Activated T-cell treated with anti-CD3 and anti-CD28 coated beads for 24 hours (primary cell): ENCODE measurements around the gene PCYOX1L.
"Not testable (repeated sequence)": the region's sequence is repeated elsewhere in the genome, so short reads cannot be mapped to it uniquely, and the experiment has no call there.

Experiments used
- DNase-seq: peaks from one replicate; pipeline ENCODE4 v3.0.0-alpha.2; 2020; ENCODE audit warnings: low read depth

The PCYOX1L gene

GRCh38 chr5:149387081-149387631 lies 29.3 kb downstream of the PCYOX1L start:
- DNase-seq, result no peak

GRCh38 chr5:149387982-149388381 lies 30.1 kb downstream of the PCYOX1L start:
- no peak for DNase-seq

GRCh38 chr5:149388498-149389190 lies 30.8 kb downstream of the PCYOX1L start:
- no peak for DNase-seq

- no peak for DNase-seq
These were observed 32.0 kb downstream of the PCYOX1L start for GRCh38 chr5:149389552-149390495.

GRCh38 chr5:149391076-149391475 lies 33.2 kb downstream of the PCYOX1L start:
- DNase-seq, result not testable (repeated sequence)

- DNase-seq, result no peak
These were observed 33.7 kb downstream of the PCYOX1L start for GRCh38 chr5:149391524-149391923.

GRCh38 chr5:149392718-149393117 lies 34.9 kb downstream of the PCYOX1L start:
- DNase-seq, result no peak

- not testable (repeated sequence) for DNase-seq
These were observed 37.1 kb downstream of the PCYOX1L start for GRCh38 chr5:149394996-149395395.

GRCh38 chr5:149397530-149397929 lies 39.7 kb downstream of the PCYOX1L start:
- no peak for DNase-seq

- not testable (repeated sequence) for DNase-seq
These were observed 41.0 kb downstream of the PCYOX1L start for GRCh38 chr5:149398747-149399266.

- no peak for DNase-seq
These were observed 41.9 kb downstream of the PCYOX1L start for GRCh38 chr5:149399775-149400174.

GRCh38 chr5:149400304-149400703 lies 42.5 kb downstream of the PCYOX1L start:
- no peak for DNase-seq

GRCh38 chr5:149401051-149401450 lies 43.2 kb downstream of the PCYOX1L start:
- no peak for DNase-seq

GRCh38 chr5:149402291-149402690 lies 44.4 kb downstream of the PCYOX1L start:
- DNase-seq, result no peak

- no peak for DNase-seq
These were observed 46.3 kb downstream of the PCYOX1L start for GRCh38 chr5:149403923-149404745.

GRCh38 chr5:149404746-149405549 lies 47.1 kb downstream of the PCYOX1L start:
- no peak for DNase-seq

- no peak for DNase-seq
These were observed 47.8 kb downstream of the PCYOX1L start for GRCh38 chr5:149405550-149406202.

- no peak for DNase-seq
These were observed 48.5 kb downstream of the PCYOX1L start for GRCh38 chr5:149406203-149406978.

- DNase-seq, result no peak
These were observed 49.1 kb downstream of the PCYOX1L start for GRCh38 chr5:149406979-149407306.
